Measurements from ENCODE around the gene VEZF1. TPM values are rescaled to one million over a fixed set of nuclear protein-coding genes. Genes with fewer than 3 reads are reported as not detected.
A peak's percentile ranks its signal among the peaks of the same experiment; 100 is the strongest.

The VEZF1 gene
- total RNA-seq, 1 donor from 2014 or later, result 73.7 TPM

DNA sequence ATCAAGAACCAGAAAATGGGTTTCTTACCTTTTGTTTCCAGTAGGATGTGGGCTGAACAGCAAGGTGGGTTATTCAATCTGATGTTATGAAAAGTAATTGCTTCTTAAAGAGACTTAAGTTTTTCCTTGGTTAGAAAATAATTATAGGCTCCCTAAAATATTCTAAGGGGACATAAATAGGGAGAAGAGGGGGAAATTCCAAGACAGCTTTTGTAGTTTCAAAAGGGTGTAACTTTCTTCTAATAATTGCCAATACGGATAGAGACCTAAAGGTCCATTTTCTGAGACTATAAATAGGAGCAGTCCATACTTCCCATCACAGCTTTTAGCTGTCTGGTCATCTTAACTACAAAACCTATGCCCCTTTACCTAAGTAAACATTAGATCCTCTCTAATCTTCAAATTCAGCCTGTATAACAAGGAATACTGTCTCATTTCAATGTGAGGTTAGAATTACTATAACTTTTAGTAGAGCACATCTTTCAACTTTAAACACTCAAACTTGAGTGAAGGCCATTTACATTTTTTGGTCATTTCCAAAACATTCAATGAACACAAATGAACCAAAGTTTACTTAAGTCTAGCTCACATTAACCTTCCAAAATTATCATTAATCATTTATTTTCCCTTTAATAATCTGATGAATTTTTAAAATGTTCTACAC, 13.5 kb upstream of the VEZF1 start:
- DNase-seq (no peak), ATAC-seq (ENCODE audit: poor library complexity) (no peak)
- intact Hi-C loops (cut with DNase I), result no loop called here

DNA sequence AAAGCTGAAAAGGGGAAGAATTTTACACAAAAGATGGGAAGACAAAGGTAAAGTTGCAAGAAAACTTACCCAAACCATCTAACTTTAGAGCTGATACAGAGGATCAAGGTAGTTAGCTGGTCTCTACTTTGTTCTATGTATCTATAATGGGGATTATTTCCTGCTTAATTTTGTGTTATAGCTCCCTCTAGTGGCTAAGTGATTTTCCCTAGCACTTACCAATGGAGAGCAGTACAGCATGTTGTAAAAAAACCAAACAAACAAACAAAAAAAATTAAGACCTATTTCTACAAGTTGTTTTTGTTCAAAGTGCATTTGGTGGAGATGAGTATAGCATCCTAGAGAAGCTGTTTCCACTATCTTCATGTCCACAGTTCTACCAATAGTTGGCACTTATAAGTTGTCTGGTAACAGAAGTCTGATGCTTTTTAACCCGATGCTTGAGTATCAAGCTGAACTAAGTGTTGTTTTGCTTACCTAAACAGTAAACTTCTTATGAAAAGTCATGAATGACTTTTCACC, 11.5 kb upstream of the VEZF1 start:
- intact Hi-C loops (cut with DNase I), result no loop called here
- ATAC-seq (ENCODE audit: poor library complexity) (peak; percentile 75), DNase-seq (no peak)

DNA sequence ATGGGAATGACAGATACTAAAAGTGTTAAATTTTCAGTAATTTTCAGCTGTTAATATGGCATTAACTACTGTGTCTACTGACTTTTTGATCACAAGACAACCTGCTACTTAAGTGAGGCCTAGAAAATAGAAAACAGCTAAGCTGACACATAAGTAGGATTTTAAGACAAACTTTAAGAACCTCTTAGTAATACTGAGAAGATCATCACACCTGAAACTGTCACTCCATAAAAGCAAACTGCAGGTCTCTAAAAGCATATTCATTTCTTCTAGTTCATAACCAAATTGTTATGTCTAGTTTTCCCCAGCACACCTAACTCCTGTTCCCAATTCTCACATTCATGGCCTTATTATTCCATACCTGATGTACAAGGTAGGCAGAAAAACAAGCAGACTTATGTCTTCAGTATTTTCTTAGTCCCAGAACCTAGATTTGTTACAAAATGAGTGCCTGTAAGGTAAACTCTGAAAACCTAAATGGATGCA, 11.0 kb upstream of the VEZF1 start:
- DNase-seq (no peak), ATAC-seq (ENCODE audit: poor library complexity) (no peak)
- intact Hi-C loops (cut with DNase I), result no loop called here

DNA sequence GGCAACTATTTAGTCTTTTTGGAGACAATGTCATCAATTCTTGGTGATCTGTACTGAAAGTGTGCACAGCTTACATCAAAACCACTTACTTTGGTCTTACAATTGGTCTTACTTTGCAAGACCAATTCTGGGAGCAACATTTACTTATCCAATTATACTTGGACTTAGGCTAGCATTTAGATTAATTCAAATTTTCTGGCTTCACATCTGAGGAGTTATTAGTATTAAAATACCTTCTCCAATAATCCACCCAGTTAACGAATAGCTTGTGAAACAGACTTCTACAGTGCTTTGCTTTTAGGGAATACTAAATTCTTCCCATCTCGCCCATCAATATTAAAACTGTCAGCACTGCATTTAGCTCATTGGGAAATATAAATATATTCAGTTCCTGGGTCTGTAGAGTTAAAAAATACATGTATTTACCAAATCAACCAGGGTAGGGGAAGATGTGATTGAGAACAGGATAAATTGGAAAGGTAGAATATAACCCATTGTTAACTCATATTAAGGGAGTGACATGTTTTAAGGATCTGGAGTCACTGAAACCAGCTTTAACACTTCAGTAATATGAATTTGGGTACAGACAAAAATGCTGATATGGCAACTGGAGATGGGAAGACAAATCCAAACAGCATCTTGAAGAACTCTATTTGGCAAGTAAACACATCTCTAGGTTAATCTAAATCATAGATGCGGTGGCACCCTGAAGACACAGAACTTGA, 9.2 kb upstream of the VEZF1 start:
- intact Hi-C loops (cut with DNase I), result no loop called here
- DNase-seq (no peak), ATAC-seq (ENCODE audit: poor library complexity) (no peak)

DNA sequence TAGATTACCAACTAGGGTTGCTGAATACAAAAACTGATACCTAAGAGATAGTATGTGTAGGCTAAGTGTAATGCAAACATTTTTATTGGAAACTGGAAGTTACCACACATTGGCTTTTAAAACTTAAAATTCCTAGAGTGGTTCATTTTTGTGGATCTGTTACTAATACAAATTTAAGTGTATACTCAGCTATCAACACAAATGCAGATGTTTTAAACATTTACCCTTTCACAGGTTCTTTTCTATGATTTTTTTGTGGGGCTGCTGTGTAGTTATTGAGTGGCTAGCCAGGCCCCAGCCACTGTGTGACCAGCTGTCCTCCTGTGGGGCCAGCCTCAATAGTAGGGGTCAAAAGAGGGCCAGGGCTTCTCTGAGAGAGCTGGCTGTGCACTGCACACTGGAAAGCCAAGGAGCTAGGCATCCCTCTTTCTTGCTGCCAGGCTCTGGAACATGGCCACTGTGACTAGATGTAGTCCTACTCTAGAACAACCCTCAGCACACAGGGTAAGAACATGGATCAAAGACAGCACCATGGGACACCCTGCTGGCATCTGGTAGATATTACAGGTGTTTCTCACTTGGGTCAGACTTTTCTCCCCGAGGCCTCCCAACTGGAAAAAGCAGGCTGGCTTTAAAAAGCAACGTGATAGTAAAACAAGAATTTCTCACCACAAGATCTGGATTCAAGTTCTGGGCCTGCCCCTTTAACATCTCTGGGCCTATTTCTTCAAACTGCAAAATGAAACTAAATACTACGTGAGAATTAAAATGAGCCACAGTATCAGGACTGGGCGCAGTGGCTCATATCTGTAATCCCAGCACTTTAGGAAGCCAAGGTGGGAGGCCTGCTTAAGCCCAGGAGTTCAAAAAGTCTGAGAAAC, 7.3 kb upstream of the VEZF1 start:
- ATAC-seq (ENCODE audit: poor library complexity), result peak; percentile 89
- peak; percentile 67 for DNase-seq
- intact Hi-C loops (cut with DNase I), result loop anchor here (2.0 kb wide), 1 partner anchor 137 kb away; no protein-coding TSS in a partner anchor

DNA sequence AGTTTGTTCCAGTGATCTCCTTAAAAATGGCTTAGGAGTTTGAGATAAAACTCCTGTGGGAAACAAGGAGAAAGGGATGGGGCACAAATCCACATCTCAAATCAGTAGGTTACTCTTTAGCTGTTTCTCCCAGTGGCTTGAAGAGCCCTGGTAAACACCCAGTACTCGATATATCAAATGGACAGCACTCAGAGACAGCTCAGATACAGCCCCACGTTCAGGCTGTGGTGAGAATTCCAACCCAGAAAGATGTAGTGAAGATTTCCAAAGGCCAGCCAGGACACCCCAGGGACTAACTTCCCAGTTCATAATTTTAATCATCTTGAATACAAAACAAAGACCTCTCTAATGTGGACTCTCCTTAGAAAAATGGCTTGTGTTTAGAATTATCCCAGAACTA, 6.4 kb upstream of the VEZF1 start:
- intact Hi-C loops (cut with DNase I), result loop anchor here (2.0 kb wide), 1 partner anchor 136 kb away; no protein-coding TSS in a partner anchor
- DNase-seq (no peak), ATAC-seq (ENCODE audit: poor library complexity) (peak; percentile 45)

DNA sequence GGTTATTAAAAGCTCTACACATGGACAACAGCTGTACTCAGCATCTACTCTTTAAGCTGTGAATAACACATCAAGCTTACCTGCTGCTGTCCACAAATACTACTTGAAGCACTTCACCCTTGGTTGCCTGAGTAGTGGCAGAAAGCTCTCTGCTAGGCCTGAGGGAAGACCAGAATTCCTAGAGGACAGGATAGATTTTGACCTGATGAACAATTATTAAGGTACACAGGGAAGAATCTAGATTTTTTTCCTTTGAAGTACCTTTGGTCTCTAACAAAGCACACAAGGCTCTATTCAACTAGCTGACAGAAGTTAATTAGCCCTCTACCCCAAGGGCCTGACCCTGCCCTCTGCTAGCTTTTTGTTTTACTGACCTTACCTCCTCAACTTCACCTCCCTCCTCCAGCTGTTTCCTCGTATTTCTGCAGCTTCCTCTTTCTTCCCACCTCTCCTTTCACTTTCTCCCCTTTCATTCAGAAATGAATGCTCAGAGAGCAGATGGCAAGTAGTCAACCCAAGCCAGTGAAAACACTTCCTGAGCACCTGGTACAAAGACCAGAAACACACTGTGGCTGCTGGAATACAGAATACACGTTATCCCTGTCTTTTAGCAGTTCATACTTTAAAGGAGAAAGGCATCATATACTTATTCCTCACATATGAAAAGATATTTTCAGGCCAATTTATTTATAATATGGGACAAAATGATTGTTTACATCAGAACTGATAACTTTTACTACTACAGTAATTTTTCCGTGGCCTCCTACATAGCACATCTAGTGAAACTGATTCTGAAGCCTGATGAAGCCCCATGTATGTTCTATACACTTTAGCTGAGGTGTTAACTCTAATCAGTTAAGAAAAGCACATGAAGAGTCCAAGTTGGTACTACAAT, 5.7 kb upstream of the VEZF1 start:
- no peak for DNase-seq
- intact Hi-C loops (cut with DNase I), result loop anchor here (2.0 kb wide), 1 partner anchor 135 kb away; no protein-coding TSS in a partner anchor
- no peak for ATAC-seq (ENCODE audit: poor library complexity)

DNA sequence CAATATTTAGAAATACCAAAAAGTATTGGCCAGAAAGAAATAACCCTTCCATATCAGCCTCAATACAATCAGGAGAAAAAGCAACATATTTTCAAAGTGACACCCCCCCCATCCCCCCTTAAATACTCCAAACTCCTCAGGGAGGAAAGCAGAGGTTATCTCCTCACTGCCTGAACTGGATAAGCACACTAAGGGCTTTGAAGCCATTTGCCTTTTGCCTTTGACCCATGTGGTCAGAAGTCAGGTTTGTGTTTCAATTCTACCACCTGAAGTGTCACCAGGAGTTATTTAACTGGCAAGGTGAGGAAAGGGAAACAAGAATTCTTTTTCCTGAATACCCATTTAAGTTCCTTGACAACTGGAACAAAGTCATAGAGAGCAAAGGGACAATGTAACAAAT, 3.5 kb upstream of the VEZF1 start:
- intact Hi-C loops (cut with DNase I), result no loop called here
- ATAC-seq (ENCODE audit: poor library complexity) (no peak), DNase-seq (no peak)

DNA sequence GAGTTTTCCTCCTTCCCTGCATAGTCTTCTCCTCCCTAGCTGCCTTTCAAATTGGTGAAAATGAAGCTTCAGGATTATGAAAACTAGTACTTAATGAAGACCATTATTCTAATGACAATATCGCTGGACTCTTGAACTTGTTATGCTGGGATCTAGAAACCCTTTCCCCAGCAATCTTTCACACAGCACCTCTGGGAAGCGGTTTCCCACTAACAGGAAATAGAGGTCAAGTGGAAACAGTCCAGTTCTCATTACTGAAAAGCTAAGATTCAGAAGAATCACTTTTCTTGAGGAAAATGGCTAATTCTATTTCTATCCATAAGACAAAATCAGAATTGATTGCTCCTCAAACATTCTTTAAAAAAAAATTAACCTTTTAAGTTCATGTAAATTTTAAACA, 2.0 kb upstream of the VEZF1 start:
- no peak for ATAC-seq (ENCODE audit: poor library complexity)
- intact Hi-C loops (cut with DNase I), result no loop called here
- no peak for DNase-seq

DNA sequence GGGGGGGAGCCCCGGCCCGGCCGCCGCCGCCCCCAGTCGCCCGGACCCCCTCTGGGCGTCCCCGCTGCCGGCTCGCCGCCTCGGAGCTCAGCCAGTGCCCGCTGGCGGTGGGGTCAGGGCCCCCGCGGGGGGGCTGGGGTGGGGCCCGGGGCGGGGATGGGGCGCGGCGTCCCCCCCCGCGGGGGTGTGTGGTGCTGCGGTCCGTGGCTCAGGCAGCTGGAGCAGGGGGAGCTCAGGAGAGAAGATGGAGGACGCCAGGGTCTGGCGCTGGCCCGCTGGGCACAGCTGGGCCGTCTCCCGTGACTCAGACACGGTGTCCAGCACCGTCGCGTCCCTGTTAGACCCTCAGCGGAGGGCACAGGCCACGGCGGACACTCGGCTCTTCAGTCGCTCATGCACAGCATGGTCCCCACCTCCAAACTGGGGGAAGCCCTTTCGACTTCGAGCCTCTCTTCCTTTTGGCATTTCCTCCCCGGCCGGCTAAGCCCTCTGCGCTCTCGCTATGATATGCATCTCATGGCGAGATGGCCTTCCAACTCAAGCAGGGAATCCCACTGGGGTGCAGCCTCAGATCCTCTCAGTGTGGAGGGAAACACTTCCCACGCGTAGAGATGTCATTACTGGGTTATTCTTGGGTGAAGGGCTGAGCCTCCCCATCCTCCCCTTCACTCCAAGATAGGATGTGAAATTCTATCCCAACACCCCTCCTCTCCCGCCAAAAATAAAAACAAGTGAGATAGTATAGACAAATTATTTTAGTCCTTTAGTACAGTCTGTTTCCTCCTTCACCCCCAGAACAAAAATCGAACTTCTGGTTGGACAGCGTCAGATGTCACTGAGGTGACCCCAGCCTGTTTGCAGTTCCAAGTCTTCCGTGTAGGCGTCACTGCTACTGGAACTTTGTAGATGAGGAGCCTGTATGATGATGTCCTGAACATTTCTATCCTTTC, 522 bp upstream of the VEZF1 start:
- ATAC-seq (ENCODE audit: poor library complexity) (peak; percentile 77), DNase-seq (peak; percentile 83)
- intact Hi-C loops (cut with DNase I), result loop anchor here (5.0 kb wide), 1 partner anchor 36 kb away; no protein-coding TSS in a partner anchor

DNA sequence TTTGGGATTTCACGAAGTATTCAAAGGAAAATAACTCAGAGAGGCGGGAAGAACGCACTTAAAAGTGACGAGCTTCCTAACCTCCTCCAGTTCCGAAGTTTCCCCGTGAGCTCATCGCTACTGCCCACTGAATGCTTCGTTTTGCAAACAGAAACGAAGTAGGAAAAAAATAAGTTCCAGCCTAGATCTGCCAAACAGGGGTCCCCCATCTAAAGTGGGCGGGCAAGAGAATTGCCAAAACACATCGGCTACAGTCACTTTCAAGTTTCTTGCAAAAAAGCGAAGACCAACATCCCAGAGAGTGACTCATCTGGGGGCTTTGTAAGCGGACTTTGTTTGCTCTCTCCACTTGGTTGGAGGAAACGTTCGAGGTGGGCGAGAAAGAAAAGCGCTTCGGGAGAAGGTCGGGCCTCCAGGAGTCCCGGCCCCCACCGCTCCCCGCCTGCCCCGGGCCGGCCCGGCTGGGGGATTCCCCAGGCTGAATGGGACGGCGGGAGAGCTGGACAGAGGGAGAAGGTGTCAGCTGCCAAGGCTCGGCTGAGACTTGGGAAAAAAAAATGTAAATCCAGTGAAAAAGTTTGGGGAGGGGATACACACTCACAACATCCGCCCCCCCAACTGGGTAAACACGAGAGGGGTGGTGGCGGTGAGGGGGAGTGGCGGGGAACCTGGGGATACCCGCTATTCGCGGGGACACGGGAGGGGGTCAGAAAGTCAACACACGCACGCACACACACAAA, 1.0 kb downstream of the VEZF1 start:
- intact Hi-C loops (cut with DNase I), result loop anchor here (5.0 kb wide), 1 partner anchor 35 kb away; no protein-coding TSS in a partner anchor
- DNase-seq, result peak; percentile 53
- peak; percentile 50 for ATAC-seq (ENCODE audit: poor library complexity)

DNA sequence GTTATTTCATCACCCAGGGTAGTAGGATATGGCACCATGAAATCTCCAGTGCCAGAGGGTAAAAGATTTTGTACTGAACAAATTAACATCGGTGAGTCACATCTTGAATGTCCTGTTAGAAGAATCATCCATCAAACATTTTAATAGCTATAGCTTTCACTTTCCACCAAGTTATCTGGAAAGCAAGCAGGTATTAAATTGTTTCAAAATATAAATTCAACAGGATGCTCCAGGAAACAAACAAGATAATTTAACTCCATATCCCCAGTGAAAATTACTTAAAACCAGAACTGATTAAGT, 2.4 kb downstream of the VEZF1 start:
- intact Hi-C loops (cut with DNase I), result loop anchor here (5.0 kb wide), 1 partner anchor 33 kb away; no protein-coding TSS in a partner anchor
- DNase-seq (no peak), ATAC-seq (ENCODE audit: poor library complexity) (no peak)

DNA sequence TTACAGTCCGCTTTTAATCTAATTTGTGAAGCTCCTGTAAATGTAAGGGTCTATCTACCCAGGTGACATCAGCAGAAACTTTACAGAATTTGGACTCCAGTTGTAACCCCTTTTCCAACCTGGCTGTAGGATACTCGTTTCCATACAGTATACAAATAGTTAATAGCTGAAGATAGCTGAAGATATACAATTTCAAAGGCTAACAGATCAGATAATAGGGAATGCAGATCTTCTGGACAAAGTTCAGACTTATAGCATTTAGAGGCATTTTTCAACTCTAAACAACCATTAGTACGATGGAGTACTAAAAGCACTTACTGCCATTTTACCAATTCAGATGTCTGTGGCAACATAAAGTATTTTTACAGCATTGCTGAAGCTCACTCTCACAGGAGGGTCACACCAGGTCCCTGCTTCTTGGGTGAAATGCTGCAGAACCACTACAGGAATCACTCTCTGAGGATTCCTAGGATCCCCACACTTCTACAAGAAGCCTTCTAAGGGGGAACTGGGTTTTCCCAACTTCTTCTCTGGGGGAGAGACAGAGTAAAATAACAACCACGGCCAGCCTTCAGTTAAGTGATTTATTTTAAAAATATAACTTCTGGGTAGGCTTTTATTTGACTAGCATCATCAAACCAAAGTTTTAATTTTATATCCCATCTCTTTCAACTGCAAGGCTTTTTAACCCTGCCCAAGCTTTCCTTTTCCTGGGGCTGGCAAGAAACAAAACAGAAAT, 2.9 kb downstream of the VEZF1 start:
- DNase-seq (no peak), ATAC-seq (ENCODE audit: poor library complexity) (no peak)
- intact Hi-C loops (cut with DNase I), result loop anchor here (5.0 kb wide), 2 partner anchors 33 to 93 kb away; no protein-coding TSS in a partner anchor

DNA sequence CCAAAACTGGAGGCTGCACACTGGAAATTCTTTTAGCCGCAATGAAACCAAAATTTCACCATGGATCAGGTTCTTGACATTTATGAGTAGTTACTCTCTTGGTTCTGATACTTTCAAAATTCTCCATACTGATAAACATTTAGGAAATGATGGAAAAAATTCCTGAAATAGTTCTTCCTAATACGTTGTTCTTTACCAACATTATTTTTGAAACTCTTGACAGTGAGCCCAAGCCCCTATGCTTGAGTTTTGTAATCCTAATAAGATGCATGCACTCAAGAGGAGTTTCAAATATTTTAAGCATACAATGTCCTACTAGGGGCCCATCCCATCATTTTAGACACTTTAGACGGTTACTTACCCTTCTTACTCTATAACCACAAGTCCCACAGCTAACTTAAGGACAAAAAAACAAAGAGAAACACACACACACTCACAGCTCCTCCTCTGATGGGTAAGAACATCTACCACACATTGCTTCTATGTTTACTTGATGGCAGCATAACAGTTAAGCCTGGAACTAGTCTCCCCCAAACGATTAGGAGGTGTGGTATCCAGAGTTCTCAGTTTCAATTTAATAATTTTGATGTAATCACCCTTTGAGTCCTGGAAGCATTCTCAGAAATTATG, 3.7 kb downstream of the VEZF1 start:
- no peak for DNase-seq
- intact Hi-C loops (cut with DNase I), result loop anchor here (5.0 kb wide), 1 partner anchor 92 kb away; no protein-coding TSS in a partner anchor
- ATAC-seq (ENCODE audit: poor library complexity), result no peak

DNA sequence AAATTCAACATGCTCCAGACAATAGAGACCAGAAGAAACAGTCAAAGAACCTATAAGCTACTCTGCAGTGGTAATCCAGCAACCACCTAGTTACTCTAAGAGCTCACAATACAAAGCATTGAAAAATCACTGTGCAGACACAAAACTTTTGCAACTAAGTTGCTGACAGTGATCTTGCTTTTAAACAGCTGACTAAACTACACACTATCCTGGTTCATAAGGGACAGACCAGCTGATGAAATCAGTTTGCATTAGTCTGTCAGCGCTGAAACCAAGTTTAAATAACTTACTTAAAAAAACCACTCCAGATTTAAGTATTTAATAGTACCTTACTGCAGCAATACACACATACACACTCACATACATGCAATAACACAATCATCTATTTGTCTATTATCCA, 4.6 kb downstream of the VEZF1 start:
- DNase-seq (no peak), ATAC-seq (ENCODE audit: poor library complexity) (no peak)
- intact Hi-C loops (cut with DNase I), result loop anchor here (5.0 kb wide), 1 partner anchor 91 kb away; no protein-coding TSS in a partner anchor

Measured in Right ventricle myocardium superior (tissue), 1 donor.